NCI-H1105 treated with DMSO at 0.1 percent for 48 hours (cell line): ENCODE results near the gene GLIPR2.
A peak's percentile ranks its signal among the peaks of the same experiment; 100 is the strongest.
"Not testable (repeated sequence)": the region's sequence is repeated elsewhere in the genome, so short reads cannot be mapped to it uniquely, and the experiment has no call there.

Experiments used
- DNase-seq: peaks from one replicate; lab custom pipeline; 2025; lab: John Stamatoyannopoulos, UW

GLIPR2 gene

DNA sequence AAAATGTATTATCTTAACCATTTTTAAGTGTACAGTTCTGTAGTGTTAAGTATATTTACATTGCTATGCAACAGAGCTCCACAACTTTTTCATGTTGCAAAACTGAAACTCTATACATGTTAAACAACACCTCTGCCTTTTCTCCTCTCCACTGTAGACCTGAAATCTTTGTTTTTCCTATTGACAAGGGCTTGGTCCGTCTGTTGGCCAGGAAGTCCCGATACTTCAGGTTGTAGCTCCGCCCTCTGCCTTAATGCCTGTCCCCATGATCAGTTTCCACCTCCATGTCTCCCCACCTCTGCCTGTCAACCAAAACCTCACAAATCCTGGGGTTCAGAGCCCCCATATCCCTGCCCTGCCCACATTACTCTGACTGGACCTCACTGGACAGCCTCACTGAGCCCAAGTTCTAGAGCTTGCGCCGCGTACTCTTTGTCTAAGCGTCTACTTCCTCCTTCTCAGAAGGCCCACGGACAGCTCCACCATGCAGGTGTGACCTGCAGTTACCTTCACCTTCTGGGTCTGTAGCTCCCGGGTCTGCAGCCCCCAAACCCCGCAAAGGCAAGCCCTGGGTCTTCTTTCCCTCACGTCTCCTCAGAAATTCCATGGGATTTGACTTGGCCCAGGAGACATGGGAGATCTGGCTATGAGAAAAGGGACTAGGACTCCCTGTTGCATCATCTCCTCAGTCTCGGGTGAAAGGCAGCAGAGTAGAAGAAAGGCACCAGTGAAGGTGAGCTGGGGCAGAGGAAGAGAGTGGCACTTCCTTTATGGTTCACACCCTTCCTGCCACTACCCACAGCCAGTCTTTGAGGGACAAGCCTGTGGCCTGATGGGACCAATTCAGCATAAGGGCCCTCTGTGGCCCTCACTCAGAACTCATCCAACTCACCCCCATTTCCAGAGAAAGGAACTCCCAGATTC is 8.0 kb downstream of the GLIPR2 start:
- no peak for DNase-seq

- DNase-seq, result no peak
Measured at GRCh38 chr9:36145970-36146369, 9.4 kb downstream of the GLIPR2 start.

DNA sequence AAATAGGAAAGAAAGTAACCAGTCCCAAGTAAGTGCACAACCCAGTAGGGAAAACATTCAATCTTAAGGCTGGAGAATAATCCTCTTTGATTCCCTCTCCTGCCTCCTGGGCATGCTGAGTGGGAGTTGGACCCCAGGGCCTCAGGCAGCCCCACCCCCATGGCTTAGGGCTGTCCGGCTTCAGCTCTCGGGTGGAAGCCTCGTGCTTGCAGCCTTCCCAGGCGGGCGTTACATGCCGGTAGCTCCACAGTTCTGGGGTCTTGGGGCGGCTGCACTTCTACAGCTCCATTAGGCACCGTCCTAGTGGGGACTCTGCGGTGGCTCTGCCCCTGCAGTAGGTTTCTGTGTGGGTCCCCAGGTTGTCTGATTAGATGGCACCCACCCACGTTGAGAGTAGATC is 10.1 kb downstream of the GLIPR2 start:
- DNase-seq, result no peak

DNA sequence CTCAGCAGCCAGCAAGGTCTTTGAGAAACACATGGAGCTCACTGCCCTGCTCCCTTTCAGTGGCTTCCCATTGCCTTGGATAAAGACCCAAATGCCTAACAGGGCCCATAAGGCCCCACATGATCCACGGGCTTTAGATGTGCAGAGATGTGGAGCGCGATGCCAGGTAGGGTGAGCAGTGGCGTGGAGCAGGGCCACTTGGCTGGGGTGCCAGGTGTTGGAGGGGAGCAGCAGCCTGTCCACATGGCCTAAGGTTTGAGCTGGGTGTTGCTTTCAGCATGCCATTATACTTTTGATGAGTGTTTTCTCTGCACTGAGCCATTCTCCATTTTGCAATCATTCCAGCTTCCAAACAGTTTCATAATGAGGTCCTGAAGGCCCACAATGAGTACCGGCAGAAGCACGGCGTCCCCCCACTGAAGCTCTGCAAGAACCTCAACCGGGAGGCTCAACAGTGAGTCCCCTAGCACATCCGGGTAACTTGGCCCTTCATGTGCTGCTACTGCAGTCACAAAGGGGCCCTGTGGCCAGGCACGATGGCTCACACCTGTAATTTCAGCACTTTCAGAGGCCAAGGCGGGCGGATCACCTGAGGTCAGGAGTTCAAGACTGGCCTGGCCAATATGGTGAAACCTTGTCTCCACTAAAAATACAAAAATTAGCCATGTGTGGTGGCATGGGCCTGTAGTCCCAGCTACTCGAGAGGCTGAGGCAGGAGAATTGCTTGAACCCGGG is 11.1 kb downstream of the GLIPR2 start:
- no peak for DNase-seq

GRCh38 chr9:36148311-36149051 is 11.9 kb downstream of the GLIPR2 start:
- no peak for DNase-seq

DNA sequence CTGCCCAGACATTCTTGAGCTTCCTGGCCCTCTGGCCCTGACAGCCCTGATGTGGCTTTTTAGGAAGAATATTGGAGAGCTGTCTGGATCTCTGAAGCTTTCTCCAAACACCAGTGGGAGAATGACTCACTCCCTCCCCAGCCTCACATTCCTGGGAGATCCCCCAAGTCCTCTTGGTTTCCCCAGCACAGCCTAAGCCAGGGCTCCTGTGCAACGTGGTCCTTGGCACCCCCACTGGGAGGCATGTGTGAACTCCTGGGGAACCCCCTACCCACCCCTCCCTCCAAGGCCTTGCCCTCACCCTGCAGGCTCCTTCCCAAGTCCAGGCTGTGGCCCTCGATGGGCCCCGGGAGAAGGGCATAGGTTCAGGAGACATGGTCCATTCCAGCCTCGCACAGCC is 12.7 kb downstream of the GLIPR2 start:
- DNase-seq, result no peak

GRCh38 chr9:36150574-36151315 is 14.2 kb downstream of the GLIPR2 start:
- DNase-seq, result no peak

GRCh38 chr9:36151316-36152210 is 15.0 kb downstream of the GLIPR2 start:
- no peak for DNase-seq

- DNase-seq, result no peak
Measured at GRCh38 chr9:36152741-36153438, 16.4 kb downstream of the GLIPR2 start.

DNA sequence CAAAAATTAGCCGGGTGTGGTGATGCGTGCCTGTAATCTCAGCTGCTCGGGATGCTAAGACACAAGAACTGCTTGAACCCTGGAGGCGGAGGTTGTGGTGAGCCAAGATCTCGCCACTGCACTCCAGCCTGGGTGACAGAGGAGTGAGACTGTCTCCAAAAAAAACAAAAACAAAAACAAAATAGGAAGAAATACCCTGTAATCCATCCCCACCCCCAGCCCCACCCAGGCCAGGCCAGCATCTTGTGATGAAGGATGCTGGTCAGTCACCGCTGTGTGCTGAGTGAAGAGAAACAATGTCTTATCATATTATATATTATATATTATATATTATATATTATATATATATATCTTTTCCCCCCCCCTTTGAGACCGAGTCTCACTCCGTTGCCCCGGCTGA is 17.2 kb downstream of the GLIPR2 start:
- no peak for DNase-seq

- DNase-seq, result peak; percentile 45
Measured at GRCh38 chr9:36154331-36154952, 17.9 kb downstream of the GLIPR2 start.

DNA sequence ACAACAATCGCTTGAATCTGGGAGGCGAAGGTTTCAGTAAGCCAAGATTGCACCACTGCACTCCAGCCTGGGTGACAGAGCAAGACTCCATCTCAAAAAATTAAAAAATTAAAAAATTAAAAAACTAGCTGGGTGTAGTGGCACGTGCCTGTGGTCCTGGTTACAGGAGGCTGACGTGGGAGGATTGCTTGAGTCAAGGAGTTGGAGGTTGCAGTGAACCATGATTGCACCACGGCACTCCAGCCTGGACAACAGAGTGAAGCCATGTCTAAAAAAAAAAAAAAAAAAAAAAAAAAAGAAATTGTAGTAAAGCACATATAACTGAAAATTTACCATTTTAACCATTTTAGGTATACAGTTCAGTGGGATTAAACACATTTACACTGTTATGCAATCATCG is 19.6 kb downstream of the GLIPR2 start:
- no peak for DNase-seq

- no peak for DNase-seq
Measured at GRCh38 chr9:36158122-36158521, 21.6 kb downstream of the GLIPR2 start.

DNA sequence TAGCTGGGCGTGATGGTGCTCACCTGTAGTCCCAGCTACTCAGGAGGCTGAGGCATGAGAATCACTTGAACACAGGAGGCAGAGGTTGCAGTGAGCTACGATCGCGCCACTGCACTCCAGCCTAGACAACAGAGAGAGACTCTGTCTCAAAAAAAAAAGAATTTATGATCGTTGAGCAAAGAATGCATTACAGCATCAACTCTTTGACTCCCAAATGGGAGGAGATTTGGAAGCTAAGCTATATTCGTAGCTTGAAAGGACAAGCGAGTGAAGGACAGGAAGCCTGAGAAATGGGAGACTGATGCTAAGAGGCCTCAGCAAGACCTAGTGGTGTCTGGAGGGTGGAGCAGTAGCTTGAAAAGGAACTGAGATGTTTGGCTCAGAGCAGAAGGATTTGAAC is 22.4 kb downstream of the GLIPR2 start:
- DNase-seq, result no peak

DNA sequence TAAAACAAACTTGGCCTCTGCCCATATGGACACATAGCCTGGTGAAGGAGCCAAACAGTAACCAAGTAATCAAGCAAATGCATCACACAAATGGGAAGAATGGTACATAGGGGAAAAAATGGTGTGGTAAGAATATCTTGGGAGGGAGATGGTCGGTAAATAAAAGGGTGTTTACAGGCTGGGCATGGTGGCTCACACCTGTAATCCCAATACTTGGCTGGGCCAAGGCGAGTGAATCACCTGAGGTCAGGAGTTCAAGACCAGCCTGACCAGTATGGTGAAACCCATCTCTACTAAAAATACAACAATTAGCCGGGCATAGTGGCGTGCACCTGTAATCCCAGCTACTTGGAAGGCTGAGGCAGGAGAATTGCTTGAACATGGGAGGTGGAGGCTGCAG is 23.0 kb downstream of the GLIPR2 start:
- not testable (repeated sequence) for DNase-seq

DNA sequence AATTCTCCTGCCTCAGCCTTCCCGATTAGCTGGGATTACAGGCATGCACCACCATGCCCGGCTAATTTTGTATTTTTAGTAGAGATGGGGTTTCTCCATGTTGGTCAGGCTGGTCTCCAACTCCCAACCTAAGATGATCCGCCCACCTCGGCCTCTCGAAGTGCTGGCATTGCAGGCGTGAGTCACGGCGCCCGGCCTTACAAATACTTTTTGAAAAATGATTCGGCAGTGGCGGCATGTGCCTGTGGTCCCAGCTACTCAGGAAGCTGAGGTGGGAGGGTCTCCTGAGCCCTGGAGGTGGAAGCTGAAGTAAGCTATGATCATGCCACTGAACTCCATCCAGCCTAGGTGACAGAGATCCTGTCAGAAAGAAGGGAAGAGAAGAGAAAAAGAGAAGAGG is 23.6 kb downstream of the GLIPR2 start:
- DNase-seq, result not testable (repeated sequence)

- no peak for DNase-seq
Measured at GRCh38 chr9:36161187-36161586, 24.7 kb downstream of the GLIPR2 start.

GRCh38 chr9:36162211-36162738 is 25.7 kb downstream of the GLIPR2 start:
- no peak for DNase-seq

DNA sequence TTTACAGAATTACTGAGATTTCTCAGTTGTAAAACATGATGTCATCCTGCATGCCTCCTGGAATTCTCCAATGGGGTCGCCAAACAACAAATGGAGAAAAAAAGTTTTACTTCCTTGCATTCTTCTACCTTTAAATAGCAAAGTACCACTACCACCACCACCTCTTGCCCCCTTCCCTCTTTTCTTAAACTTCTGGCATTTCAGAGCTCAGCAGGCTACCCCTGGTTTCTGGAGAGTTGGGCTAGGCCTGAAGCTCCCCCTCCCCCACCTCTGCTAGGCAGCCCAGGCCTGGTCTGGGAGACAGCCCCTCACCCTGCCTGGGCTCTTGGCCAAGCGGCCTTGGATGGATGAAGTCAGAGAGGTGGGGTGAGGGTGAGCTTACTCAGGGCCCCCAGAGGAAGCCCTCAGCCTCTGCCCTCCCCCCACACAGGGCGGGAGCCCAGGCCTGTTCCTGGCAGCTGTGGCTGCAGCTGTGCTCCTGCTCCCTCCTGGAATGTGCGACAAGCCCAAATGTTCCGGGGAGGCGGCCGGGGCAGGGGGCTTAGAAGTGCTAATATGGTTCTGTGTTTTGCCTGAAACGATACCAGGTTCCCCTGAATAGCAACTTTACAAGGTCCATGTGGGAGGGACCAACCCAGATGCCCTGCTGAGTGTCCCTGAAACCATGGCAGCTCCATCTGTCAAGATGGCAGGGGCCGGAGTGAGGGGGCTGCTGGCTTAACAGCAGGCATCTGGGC is 26.7 kb downstream of the GLIPR2 start:
- no peak for DNase-seq
